HEK293 (cell line): Measurements from ENCODE around the gene PRLHR.

Source experiments
- KLF16 ChIP-seq: fragments of 450-650 bp; formaldehyde crosslinking; IDR thresholded peaks from 2 replicates; pipeline ENCODE4 v1.5.1; 2017; ENCODE audit warnings: missing biosample characterization, missing genetic modification characterization
- RBAK ChIP-seq: fragments of 450-650 bp; formaldehyde crosslinking; IDR thresholded peaks from 2 replicates; pipeline ENCODE4 v1.5.1; 2016; ENCODE audit warnings: missing biosample characterization, missing genetic modification characterization
- REST ChIP-seq: fragments of 450-650 bp; formaldehyde crosslinking; IDR thresholded peaks from 2 replicates; pipeline ENCODE4 v1.5.1; 2016; ENCODE audit warnings: missing biosample characterization, missing genetic modification characterization
- ZBTB8A ChIP-seq: fragments of 450-650 bp; formaldehyde crosslinking; IDR thresholded peaks from 2 replicates; pipeline ENCODE4 v1.5.1; 2016; ENCODE audit warnings: missing biosample characterization, missing genetic modification characterization
- ZNF211 ChIP-seq: fragments of 450-650 bp; formaldehyde crosslinking; IDR thresholded peaks from 2 replicates; pipeline ENCODE4 v1.5.1; 2016; ENCODE audit warnings: low read depth, missing biosample characterization, missing genetic modification characterization
- ZNF24 ChIP-seq: fragments of 450-650 bp; formaldehyde crosslinking; IDR thresholded peaks from 2 replicates; pipeline ENCODE4 v1.5.1; 2016; ENCODE audit warnings: missing biosample characterization, missing genetic modification characterization
- ZNF335 ChIP-seq: fragments of 450-650 bp; formaldehyde crosslinking; conservative IDR thresholded peaks from 2 replicates; pipeline ENCODE4 v1.5.1; 2016; ENCODE audit warnings: missing biosample characterization, missing genetic modification characterization
- ZNF426 ChIP-seq: fragments of 450-650 bp; formaldehyde crosslinking; IDR thresholded peaks from 2 replicates; pipeline ENCODE4 v1.5.1; 2017; ENCODE audit warnings: missing biosample characterization, missing genetic modification characterization, mild to moderate bottlenecking, inconsistent platforms, moderate library complexity
- ZNF629 ChIP-seq: fragments of 450-650 bp; formaldehyde crosslinking; IDR thresholded peaks from 2 replicates; pipeline ENCODE4 v1.5.1; 2017; ENCODE audit warnings: missing biosample characterization, missing genetic modification characterization
- ZNF76 ChIP-seq: fragments of 450-650 bp; formaldehyde crosslinking; IDR thresholded peaks from 2 replicates; pipeline ENCODE4; 2016; ENCODE audit warnings: low read depth, missing biosample characterization, missing genetic modification characterization, borderline replicate concordance
- TF ChIP-seq, protein P1 (sequence below): IDR thresholded peaks from 2 replicates; pipeline ENCODE4 v1.6.1; 2011; ENCODE audit warnings: mild to moderate bottlenecking, low read depth, low read length, borderline replicate concordance
- TF ChIP-seq, protein P2 (sequence below): fragments of 450-650 bp; formaldehyde crosslinking; IDR thresholded peaks from 2 replicates; pipeline ENCODE4 v1.5.1; 2016; ENCODE audit warnings: missing biosample characterization, missing genetic modification characterization
- TF ChIP-seq, protein P3 (sequence below): fragments of 450-650 bp; formaldehyde crosslinking; IDR thresholded peaks from 2 replicates; pipeline ENCODE4 v1.5.1; 2016; ENCODE audit warnings: missing biosample characterization, missing genetic modification characterization, borderline replicate concordance
- TF ChIP-seq, protein P4 (sequence below): fragments of 450-650 bp; formaldehyde crosslinking; IDR thresholded peaks from 2 replicates; pipeline ENCODE4 v1.5.1; 2017; ENCODE audit warnings: missing biosample characterization, missing genetic modification characterization

- TF ChIP-seq REST (tag by site-specific recombination): no peak
- no peak for TF ChIP-seq ZBTB8A (tag by site-specific recombination)
- no peak for TF ChIP-seq ZNF211 (tag by site-specific recombination)
- TF ChIP-seq ZNF24 (tag by site-specific recombination): no peak
- TF ChIP-seq, protein P1, sequence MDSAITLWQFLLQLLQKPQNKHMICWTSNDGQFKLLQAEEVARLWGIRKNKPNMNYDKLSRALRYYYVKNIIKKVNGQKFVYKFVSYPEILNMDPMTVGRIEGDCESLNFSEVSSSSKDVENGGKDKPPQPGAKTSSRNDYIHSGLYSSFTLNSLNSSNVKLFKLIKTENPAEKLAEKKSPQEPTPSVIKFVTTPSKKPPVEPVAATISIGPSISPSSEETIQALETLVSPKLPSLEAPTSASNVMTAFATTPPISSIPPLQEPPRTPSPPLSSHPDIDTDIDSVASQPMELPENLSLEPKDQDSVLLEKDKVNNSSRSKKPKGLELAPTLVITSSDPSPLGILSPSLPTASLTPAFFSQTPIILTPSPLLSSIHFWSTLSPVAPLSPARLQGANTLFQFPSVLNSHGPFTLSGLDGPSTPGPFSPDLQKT: no peak
- TF ChIP-seq, protein P2, sequence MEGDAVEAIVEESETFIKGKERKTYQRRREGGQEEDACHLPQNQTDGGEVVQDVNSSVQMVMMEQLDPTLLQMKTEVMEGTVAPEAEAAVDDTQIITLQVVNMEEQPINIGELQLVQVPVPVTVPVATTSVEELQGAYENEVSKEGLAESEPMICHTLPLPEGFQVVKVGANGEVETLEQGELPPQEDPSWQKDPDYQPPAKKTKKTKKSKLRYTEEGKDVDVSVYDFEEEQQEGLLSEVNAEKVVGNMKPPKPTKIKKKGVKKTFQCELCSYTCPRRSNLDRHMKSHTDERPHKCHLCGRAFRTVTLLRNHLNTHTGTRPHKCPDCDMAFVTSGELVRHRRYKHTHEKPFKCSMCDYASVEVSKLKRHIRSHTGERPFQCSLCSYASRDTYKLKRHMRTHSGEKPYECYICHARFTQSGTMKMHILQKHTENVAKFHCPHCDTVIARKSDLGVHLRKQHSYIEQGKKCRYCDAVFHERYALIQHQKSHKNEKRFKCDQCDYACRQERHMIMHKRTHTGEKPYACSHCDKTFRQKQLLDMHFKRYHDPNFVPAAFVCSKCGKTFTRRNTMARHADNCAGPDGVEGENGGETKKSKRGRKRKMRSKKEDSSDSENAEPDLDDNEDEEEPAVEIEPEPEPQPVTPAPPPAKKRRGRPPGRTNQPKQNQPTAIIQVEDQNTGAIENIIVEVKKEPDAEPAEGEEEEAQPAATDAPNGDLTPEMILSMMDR (tag by site-specific recombination): no peak
- TF ChIP-seq ZNF76 (tag by site-specific recombination): no peak
- no peak for TF ChIP-seq ZNF335 (tag by site-specific recombination)
- no peak for TF ChIP-seq KLF16 (tag by site-specific recombination)
- TF ChIP-seq, protein P3, sequence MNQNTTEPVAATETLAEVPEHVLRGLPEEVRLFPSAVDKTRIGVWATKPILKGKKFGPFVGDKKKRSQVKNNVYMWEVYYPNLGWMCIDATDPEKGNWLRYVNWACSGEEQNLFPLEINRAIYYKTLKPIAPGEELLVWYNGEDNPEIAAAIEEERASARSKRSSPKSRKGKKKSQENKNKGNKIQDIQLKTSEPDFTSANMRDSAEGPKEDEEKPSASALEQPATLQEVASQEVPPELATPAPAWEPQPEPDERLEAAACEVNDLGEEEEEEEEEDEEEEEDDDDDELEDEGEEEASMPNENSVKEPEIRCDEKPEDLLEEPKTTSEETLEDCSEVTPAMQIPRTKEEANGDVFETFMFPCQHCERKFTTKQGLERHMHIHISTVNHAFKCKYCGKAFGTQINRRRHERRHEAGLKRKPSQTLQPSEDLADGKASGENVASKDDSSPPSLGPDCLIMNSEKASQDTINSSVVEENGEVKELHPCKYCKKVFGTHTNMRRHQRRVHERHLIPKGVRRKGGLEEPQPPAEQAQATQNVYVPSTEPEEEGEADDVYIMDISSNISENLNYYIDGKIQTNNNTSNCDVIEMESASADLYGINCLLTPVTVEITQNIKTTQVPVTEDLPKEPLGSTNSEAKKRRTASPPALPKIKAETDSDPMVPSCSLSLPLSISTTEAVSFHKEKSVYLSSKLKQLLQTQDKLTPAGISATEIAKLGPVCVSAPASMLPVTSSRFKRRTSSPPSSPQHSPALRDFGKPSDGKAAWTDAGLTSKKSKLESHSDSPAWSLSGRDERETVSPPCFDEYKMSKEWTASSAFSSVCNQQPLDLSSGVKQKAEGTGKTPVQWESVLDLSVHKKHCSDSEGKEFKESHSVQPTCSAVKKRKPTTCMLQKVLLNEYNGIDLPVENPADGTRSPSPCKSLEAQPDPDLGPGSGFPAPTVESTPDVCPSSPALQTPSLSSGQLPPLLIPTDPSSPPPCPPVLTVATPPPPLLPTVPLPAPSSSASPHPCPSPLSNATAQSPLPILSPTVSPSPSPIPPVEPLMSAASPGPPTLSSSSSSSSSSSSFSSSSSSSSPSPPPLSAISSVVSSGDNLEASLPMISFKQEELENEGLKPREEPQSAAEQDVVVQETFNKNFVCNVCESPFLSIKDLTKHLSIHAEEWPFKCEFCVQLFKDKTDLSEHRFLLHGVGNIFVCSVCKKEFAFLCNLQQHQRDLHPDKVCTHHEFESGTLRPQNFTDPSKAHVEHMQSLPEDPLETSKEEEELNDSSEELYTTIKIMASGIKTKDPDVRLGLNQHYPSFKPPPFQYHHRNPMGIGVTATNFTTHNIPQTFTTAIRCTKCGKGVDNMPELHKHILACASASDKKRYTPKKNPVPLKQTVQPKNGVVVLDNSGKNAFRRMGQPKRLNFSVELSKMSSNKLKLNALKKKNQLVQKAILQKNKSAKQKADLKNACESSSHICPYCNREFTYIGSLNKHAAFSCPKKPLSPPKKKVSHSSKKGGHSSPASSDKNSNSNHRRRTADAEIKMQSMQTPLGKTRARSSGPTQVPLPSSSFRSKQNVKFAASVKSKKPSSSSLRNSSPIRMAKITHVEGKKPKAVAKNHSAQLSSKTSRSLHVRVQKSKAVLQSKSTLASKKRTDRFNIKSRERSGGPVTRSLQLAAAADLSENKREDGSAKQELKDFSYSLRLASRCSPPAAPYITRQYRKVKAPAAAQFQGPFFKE (tag by site-specific recombination): no peak
- no peak for TF ChIP-seq ZNF629 (tag by site-specific recombination)
- TF ChIP-seq, protein P4, sequence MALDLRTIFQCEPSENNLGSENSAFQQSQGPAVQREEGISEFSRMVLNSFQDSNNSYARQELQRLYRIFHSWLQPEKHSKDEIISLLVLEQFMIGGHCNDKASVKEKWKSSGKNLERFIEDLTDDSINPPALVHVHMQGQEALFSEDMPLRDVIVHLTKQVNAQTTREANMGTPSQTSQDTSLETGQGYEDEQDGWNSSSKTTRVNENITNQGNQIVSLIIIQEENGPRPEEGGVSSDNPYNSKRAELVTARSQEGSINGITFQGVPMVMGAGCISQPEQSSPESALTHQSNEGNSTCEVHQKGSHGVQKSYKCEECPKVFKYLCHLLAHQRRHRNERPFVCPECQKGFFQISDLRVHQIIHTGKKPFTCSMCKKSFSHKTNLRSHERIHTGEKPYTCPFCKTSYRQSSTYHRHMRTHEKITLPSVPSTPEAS (tag by site-specific recombination): no peak
- no peak for TF ChIP-seq RBAK (tag by site-specific recombination)
- TF ChIP-seq ZNF426: no peak
Observed at GRCh38 chr10:118596426-118597124, 1.1 kb upstream of the PRLHR start.
